ENCODE measurements around the gene EFTUD2. TPM values are rescaled to one million over a fixed set of nuclear protein-coding genes. Genes with fewer than 3 reads are reported as not detected.

Gene EFTUD2
- total and polyA plus RNA-seq, 2 of the 13 experiments (the other 11 are each of a cell fraction or from before 2014, with no cell fraction given): 111 to 137 TPM

- TF ChIP-seq ZBTB10 (CRISPR knock-in tag; IDR thresholded peaks at IDR 0.05; ENCODE audit: borderline replicate concordance) (no peak), ZNF691 (CRISPR knock-in tag; IDR thresholded peaks at IDR 0.05; ENCODE audit: borderline replicate concordance, low read depth) (0 out of 2 replicates have a peak, but pooled peaks have one; percentile 19), ZMYM3 (CRISPR knock-in tag; IDR thresholded peaks at IDR 0.05) (peak; percentile 69; the same call in 1 of the 2 replicates), ZNF331 (CRISPR knock-in tag; IDR thresholded peaks at IDR 0.05) (peak; percentile 33; the same call in 1 of the 2 replicates), SMAD3 (CRISPR knock-in tag; IDR thresholded peaks at IDR 0.05) (peak; percentile 58; the same call in 1 of the 2 replicates), ZFX (CRISPR knock-in tag; IDR thresholded peaks at IDR 0.05; ENCODE audit: low read depth) (peak; percentile 62; the same call in 1 of the 2 replicates), TFAP4 (IDR thresholded peaks at IDR 0.05; ENCODE audit: borderline replicate concordance, low read depth) (peak; percentile 42; the same call in 1 of the 2 replicates), ZNF687 (CRISPR knock-in tag; IDR thresholded peaks at IDR 0.05) (peak; percentile 49), KLF16 (CRISPR knock-in tag; IDR thresholded peaks at IDR 0.05) (peak in 1 of 2 experiments; percentile 54; a peak in 1 of 4 replicates), ZNF556 (CRISPR knock-in tag; IDR thresholded peaks at IDR 0.05; ENCODE audit: borderline replicate concordance) (no peak), IKZF5 (CRISPR knock-in tag; IDR thresholded peaks at IDR 0.05) (peak; percentile 19; the same call in 1 of the 2 replicates), ZNF572 (CRISPR knock-in tag; IDR thresholded peaks at IDR 0.05) (peak; percentile 32; the same call in 1 of the 2 replicates), ZNF720 (CRISPR knock-in tag; IDR thresholded peaks at IDR 0.05) (no peak), FOXC1 (CRISPR knock-in tag; IDR thresholded peaks at IDR 0.05; ENCODE audit: borderline replicate concordance) (0 out of 2 replicates have a peak, but pooled peaks have one; percentile 53)
These were observed 20.8 kb upstream of the EFTUD2 start (continued) for GRCh38 chr17:44919885-44920564.
